Endodermal cell (in vitro differentiated cells): ENCODE measurements around the gene TOMM40. TPM values are rescaled to one million over a fixed set of nuclear protein-coding genes. Genes with fewer than 3 reads are reported as not detected.
A peak's percentile ranks its signal among the peaks of the same experiment; 100 is the strongest.

Source experiments
- DNase-seq: peaks from one replicate; pipeline ENCODE4 v3.0.0-alpha.2; 2017
- H3K27ac ChIP-seq: 2 replicates; pipeline ENCODE4 v1.5.1; 2013; ENCODE audit warnings: mild to moderate bottlenecking, low read depth, low read length, moderate library complexity
- H3K27me3 ChIP-seq: 2 replicates; pipeline ENCODE4 v1.6.1; 2013; ENCODE audit warnings: mild to moderate bottlenecking, low read length, moderate library complexity; ENCODE audit not compliant: insufficient read depth, control insufficient read depth, poor library complexity, severe bottlenecking
- H3K36me3 ChIP-seq: 2 replicates; pipeline ENCODE4 v1.7.0; 2013; ENCODE audit warnings: mild to moderate bottlenecking, low read length, moderate library complexity; ENCODE audit not compliant: control insufficient read depth, insufficient read depth
- H3K4me1 ChIP-seq: one replicate; pipeline ENCODE4 v1.7.0; 2013; ENCODE audit warnings: low read length; ENCODE audit not compliant: control insufficient read depth, insufficient read depth
- H3K4me3 ChIP-seq: 2 replicates; pipeline ENCODE4 v1.5.1; 2013; ENCODE audit warnings: mild to moderate bottlenecking, low read length, moderate library complexity
- H3K9ac ChIP-seq: 2 replicates; pipeline ENCODE4 v1.6.1; 2013; ENCODE audit warnings: mild to moderate bottlenecking, low read length, moderate library complexity; ENCODE audit not compliant: poor library complexity, severe bottlenecking; ENCODE audit errors: extremely low read depth
- H3K9me3 ChIP-seq: 2 replicates; pipeline ENCODE4 v1.6.1; 2013; ENCODE audit warnings: mild to moderate bottlenecking, low read length, moderate library complexity; ENCODE audit not compliant: control insufficient read depth
- H3K27ac Mint-ChIP-seq: 2 replicates; pipeline ENCODE4 v1.8.0; 2020; ENCODE audit warnings: mixed read lengths
- H3K27me3 Mint-ChIP-seq: 2 replicates; pipeline ENCODE4 v1.8.0; 2021; ENCODE audit warnings: mild to moderate bottlenecking, mixed read lengths; ENCODE audit not compliant: insufficient read depth
- H3K36me3 Mint-ChIP-seq: 2 replicates; pipeline ENCODE4 v1.8.0; 2020; ENCODE audit warnings: low read depth, mixed read lengths
- H3K4me1 Mint-ChIP-seq: 2 replicates; pipeline ENCODE4 v1.8.0; 2020; ENCODE audit warnings: mixed read lengths
- H3K4me3 Mint-ChIP-seq: 2 replicates; pipeline ENCODE4 v1.8.0; 2020; ENCODE audit warnings: mild to moderate bottlenecking, moderate library complexity, mixed read lengths
- H3K9me3 Mint-ChIP-seq: 2 replicates; pipeline ENCODE4 v1.8.0; 2020; ENCODE audit warnings: mild to moderate bottlenecking, mixed read lengths
- WGBS, 2 experiments: methylation state at CpG; one replicate each; pipeline versions ENCODE4 v1.1.5 to v1.1.7; 2013; ENCODE audit warnings: missing lambda C conversion rate in 2 of 2, mixed read lengths in 1 of 2; ENCODE audit not compliant: insufficient coverage in 1 of 2, insufficient read length in 1 of 2; 5-methylcytosine and 5-hydroxymethylcytosine counted together
- total RNA-seq, 2 donors: library from RNA; stranded (reverse); fragmentation: NEBNext Ultra II Directional in 1 of 2; extraction: Animal tissue kit (Norgen Biotek cat#: 25700) in 1 of 2; gene quantifications; 2 replicates in 1 of 2; 3 replicates in 1 of 2; pipeline ENCODE4 v1.2.1, GENCODE V29; 2021
- TF ChIP-seq, protein P1 (sequence below): fragments of 200-600 bp; sonication (generic); conservative IDR thresholded peaks from 2 replicates; pipeline ENCODE4 v1.5.0; 2021; ENCODE audit warnings: antibody characterized with exemption, mild to moderate bottlenecking

The TOMM40 gene
- total RNA-seq, 2 donors from 2014 or later: 88.1 to 93.8 TPM

GRCh38 chr19:44939668-44940067 is 48.6 kb downstream of the TOMM40 start:
- no peak for DNase-seq
- no peaks in the 10 kb centered on the region for H3K36me3 Mint-ChIP-seq
- Histone ChIP-seq H3K9me3 (no peaks in the 10 kb centered on the region), H3K4me1 (no peaks in the 10 kb centered on the region), H3K4me3 (no peak overlapping the region), H3K36me3 (no peaks in the 10 kb centered on the region), H3K27ac (no peak overlapping the region), H3K27me3 (no peaks in the 10 kb centered on the region), H3K9ac (no peak overlapping the region)
- no peak overlapping the region for H3K4me3 Mint-ChIP-seq
- H3K4me1 Mint-ChIP-seq: peaks cover 6% of the 10 kb centered on the region
- no peaks in the 10 kb centered on the region for H3K9me3 Mint-ChIP-seq
- 75 to 100% methylated on average over 4 to 5 of the region's 5 CpGs for WGBS, 2 experiments
- TF ChIP-seq, protein P1, sequence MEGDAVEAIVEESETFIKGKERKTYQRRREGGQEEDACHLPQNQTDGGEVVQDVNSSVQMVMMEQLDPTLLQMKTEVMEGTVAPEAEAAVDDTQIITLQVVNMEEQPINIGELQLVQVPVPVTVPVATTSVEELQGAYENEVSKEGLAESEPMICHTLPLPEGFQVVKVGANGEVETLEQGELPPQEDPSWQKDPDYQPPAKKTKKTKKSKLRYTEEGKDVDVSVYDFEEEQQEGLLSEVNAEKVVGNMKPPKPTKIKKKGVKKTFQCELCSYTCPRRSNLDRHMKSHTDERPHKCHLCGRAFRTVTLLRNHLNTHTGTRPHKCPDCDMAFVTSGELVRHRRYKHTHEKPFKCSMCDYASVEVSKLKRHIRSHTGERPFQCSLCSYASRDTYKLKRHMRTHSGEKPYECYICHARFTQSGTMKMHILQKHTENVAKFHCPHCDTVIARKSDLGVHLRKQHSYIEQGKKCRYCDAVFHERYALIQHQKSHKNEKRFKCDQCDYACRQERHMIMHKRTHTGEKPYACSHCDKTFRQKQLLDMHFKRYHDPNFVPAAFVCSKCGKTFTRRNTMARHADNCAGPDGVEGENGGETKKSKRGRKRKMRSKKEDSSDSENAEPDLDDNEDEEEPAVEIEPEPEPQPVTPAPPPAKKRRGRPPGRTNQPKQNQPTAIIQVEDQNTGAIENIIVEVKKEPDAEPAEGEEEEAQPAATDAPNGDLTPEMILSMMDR: no peak
- H3K27ac Mint-ChIP-seq: no peak overlapping the region
- peaks cover under 1% of the 10 kb centered on the region for H3K27me3 Mint-ChIP-seq

GRCh38 chr19:44942067-44942571 is 51.1 kb downstream of the TOMM40 start, which contains the start of gene APOC4:
Gene APOC4 (plus strand): TSS chr19:44942237. CDS start chr19:44942278, 41 bp downstream.
- DNase-seq: no peak
- 93 to 94% methylated on average over 7 to 14 of the region's 14 CpGs for WGBS, 2 experiments
- no peaks in the 10 kb centered on the region for H3K27me3 Mint-ChIP-seq

GRCh38 chr19:44943801-44944249 is 52.8 kb downstream of the TOMM40 start:
- no peak for DNase-seq
- Mint-ChIP-seq H3K27me3 (no peaks in the 10 kb centered on the region), H3K27ac (peak overlapping the region; percentile 60), H3K36me3 (no peaks in the 10 kb centered on the region), H3K9me3 (no peaks in the 10 kb centered on the region), H3K4me3 (no peak overlapping the region), H3K4me1 (no peaks in the 10 kb centered on the region)
- WGBS, 2 experiments: 83 to 84% methylated on average over 6 to 10 of the region's 10 CpGs
- H3K4me1 ChIP-seq: no peaks in the 10 kb centered on the region
- H3K9me3 ChIP-seq: no peaks in the 10 kb centered on the region
- H3K4me3 ChIP-seq: no peak overlapping the region
- no peak overlapping the region for H3K9ac ChIP-seq
- H3K27ac ChIP-seq: no peak overlapping the region
- no peaks in the 10 kb centered on the region for H3K27me3 ChIP-seq
- TF ChIP-seq, protein P1: no peak
- H3K36me3 ChIP-seq: no peaks in the 10 kb centered on the region

More at GRCh38 chr19:44942067-44942571, 51.1 kb downstream of the TOMM40 start, which contains the start of gene APOC4:
- no peaks in the 10 kb centered on the region for H3K36me3 ChIP-seq
- H3K27me3 ChIP-seq: no peaks in the 10 kb centered on the region
- H3K9me3 ChIP-seq: no peaks in the 10 kb centered on the region
- Mint-ChIP-seq H3K4me3 (no peak within 1 kb of the TSS), H3K9me3 (no peaks in the 10 kb centered on the region), H3K36me3 (no peaks in the 10 kb centered on the region), H3K4me1 (no peaks in the 10 kb centered on the region), H3K27ac (no peak within 1 kb of the TSS)
- no peak within 1 kb of the TSS for H3K27ac ChIP-seq
- no peaks in the 10 kb centered on the region for H3K4me1 ChIP-seq
- no peak within 1 kb of the TSS for H3K9ac ChIP-seq
- H3K4me3 ChIP-seq: no peak within 1 kb of the TSS
- TF ChIP-seq, protein P1: no peak
